OCI-LY1 (cell line): ENCODE results near the gene ZC2HC1C.

ENCODE experiments used
- H2AFZ ChIP-seq: fragments of 200-600 bp; sonication (generic), shearing (Covaris generic); 2 replicates; pipeline ENCODE4 v1.6.0; 2014; ENCODE audit warnings: antibody characterized with exemption, mild to moderate bottlenecking, low read length
- H3F3A ChIP-seq: fragments of 200-600 bp; sonication (generic), shearing (Covaris generic); 2 replicates; pipeline ENCODE4 v1.6.0; 2014; ENCODE audit warnings: mild to moderate bottlenecking, antibody characterized with exemption, low read length, moderate library complexity; ENCODE audit not compliant: insufficient read depth
- H3K27ac ChIP-seq: fragments of 200-600 bp; sonication (generic); 2 replicates; pipeline ENCODE4 v1.5.1; 2014; ENCODE audit warnings: low read length, mixed run types, mild to moderate bottlenecking, low read depth; ENCODE audit not compliant: poor library complexity, severe bottlenecking
- H3K27me3 ChIP-seq: fragments of 200-600 bp; sonication (generic); 2 replicates; pipeline ENCODE4 v1.6.0; 2014; ENCODE audit warnings: antibody characterized with exemption, mild to moderate bottlenecking, low read length, moderate library complexity; ENCODE audit not compliant: insufficient read depth
- H3K36me3 ChIP-seq: fragments of 200-600 bp; sonication (generic); 2 replicates; pipeline ENCODE4 v1.6.1; 2014; ENCODE audit warnings: mild to moderate bottlenecking, antibody characterized with exemption, low read length, moderate library complexity, mixed read lengths; ENCODE audit not compliant: insufficient read depth
- H3K4me1 ChIP-seq: fragments of 200-600 bp; sonication (generic); 2 replicates; pipeline ENCODE4 v1.5.1; 2014; ENCODE audit warnings: mild to moderate bottlenecking, low read length, moderate library complexity; ENCODE audit not compliant: insufficient read depth, severe bottlenecking
- H3K4me2 ChIP-seq: fragments of 200-600 bp; sonication (generic), shearing (Covaris generic); 2 replicates; pipeline ENCODE4 v1.6.1; 2014; ENCODE audit warnings: low read length
- H3K4me3 ChIP-seq: fragments of 200-600 bp; sonication (generic); 2 replicates; pipeline ENCODE4 v1.5.1; 2014; ENCODE audit warnings: low read length, low read depth, mild to moderate bottlenecking, mixed read lengths; ENCODE audit not compliant: poor library complexity, severe bottlenecking
- H3K79me2 ChIP-seq: fragments of 200-600 bp; shearing (Covaris generic); 2 replicates; pipeline ENCODE4 v1.6.1; 2016; ENCODE audit warnings: mixed run types, low read length, mixed read lengths; ENCODE audit not compliant: insufficient read depth
- H3K9ac ChIP-seq: fragments of 200-600 bp; sonication (generic), shearing (Covaris generic); 2 replicates; pipeline ENCODE4 v1.6.1; 2014; ENCODE audit warnings: mild to moderate bottlenecking, low read length, mixed read lengths
- H3K9me2 ChIP-seq: fragments of 200-600 bp; sonication (generic), shearing (Covaris generic); 2 replicates; pipeline ENCODE4 v1.6.1; 2014; ENCODE audit warnings: low read depth, mild to moderate bottlenecking, low read length, mixed read lengths
- H3K9me3 ChIP-seq: fragments of 200-600 bp; shearing (Covaris generic); 2 replicates; pipeline ENCODE4 v1.6.1; 2014; ENCODE audit warnings: low read length, mixed read lengths
- H4K20me1 ChIP-seq: fragments of 200-600 bp; sonication (generic), shearing (Covaris generic); 2 replicates; pipeline ENCODE4 v1.6.0; 2016; ENCODE audit warnings: mild to moderate bottlenecking, low read length; ENCODE audit not compliant: insufficient read depth
- CTCF ChIP-seq: fragments of 200-600 bp; sonication (generic), shearing (Covaris generic); IDR thresholded peaks from 2 replicates; pipeline ENCODE4 v1.5.1; 2017; ENCODE audit warnings: mild to moderate bottlenecking, antibody characterized with exemption, low read length, moderate library complexity, mixed read lengths
- EZH2 ChIP-seq: fragments of 200-600 bp; sonication (generic), shearing (Covaris generic); IDR thresholded peaks from 2 replicates; pipeline ENCODE4 v1.8.0; 2017; ENCODE audit warnings: borderline replicate concordance, mixed run types, mild to moderate bottlenecking, antibody characterized with exemption, low read length, moderate library complexity, mixed read lengths

The ZC2HC1C gene

GRCh38 chr14:75109877-75110276 is 40.4 kb downstream of the ZC2HC1C start:
- no peaks in the 10 kb centered on the region for H3K27me3 ChIP-seq
- no peak overlapping the region for H3K4me3 ChIP-seq
- H3K27ac ChIP-seq, result no peak overlapping the region
- H3K9me2 ChIP-seq, result no peaks in the 10 kb centered on the region
- H3F3A ChIP-seq, result no peaks in the 10 kb centered on the region
- no peak overlapping the region for H3K9ac ChIP-seq
- no peak overlapping the region for H3K4me2 ChIP-seq
- no peak overlapping the region for H2AFZ ChIP-seq
- TF ChIP-seq EZH2 (no peak), CTCF (no peak)
- H3K4me1 ChIP-seq, result no peaks in the 10 kb centered on the region
- H3K79me2 ChIP-seq, result no peaks in the 10 kb centered on the region
- no peaks in the 10 kb centered on the region for H3K9me3 ChIP-seq
- H4K20me1 ChIP-seq, result no peaks in the 10 kb centered on the region
- peaks cover 94% of the 10 kb centered on the region for H3K36me3 ChIP-seq

- no peaks in the 10 kb centered on the region for H3F3A ChIP-seq
- H3K9me3 ChIP-seq, result no peaks in the 10 kb centered on the region
- TF ChIP-seq CTCF (no peak), EZH2 (no peak)
- no peak overlapping the region for H3K4me3 ChIP-seq
- no peaks in the 10 kb centered on the region for H3K9me2 ChIP-seq
- no peak overlapping the region for H3K27ac ChIP-seq
- no peaks in the 10 kb centered on the region for H3K4me1 ChIP-seq
- H4K20me1 ChIP-seq, result no peaks in the 10 kb centered on the region
- no peak overlapping the region for H3K4me2 ChIP-seq
- peaks cover 96% of the 10 kb centered on the region for H3K36me3 ChIP-seq
- no peaks in the 10 kb centered on the region for H3K79me2 ChIP-seq
- no peaks in the 10 kb centered on the region for H3K27me3 ChIP-seq
- H3K9ac ChIP-seq, result no peak overlapping the region
- H2AFZ ChIP-seq, result no peak overlapping the region
Observed at GRCh38 chr14:75113932-75114539, 44.6 kb downstream of the ZC2HC1C start.

- Histone ChIP-seq H3K27me3 (no peaks in the 10 kb centered on the region), H3K9me2 (no peaks in the 10 kb centered on the region), H3K9me3 (no peaks in the 10 kb centered on the region), H3F3A (no peaks in the 10 kb centered on the region), H3K9ac (no peak overlapping the region), H3K27ac (no peak overlapping the region), H3K79me2 (no peaks in the 10 kb centered on the region), H4K20me1 (no peaks in the 10 kb centered on the region), H3K4me3 (no peak overlapping the region), H3K36me3 (peaks cover 73% of the 10 kb centered on the region), H3K4me2 (no peak overlapping the region), H3K4me1 (peaks cover 2% of the 10 kb centered on the region), H2AFZ (no peak overlapping the region)
- TF ChIP-seq CTCF (no peak), EZH2 (no peak)
Observed at GRCh38 chr14:75119056-75119455, 49.6 kb downstream of the ZC2HC1C start.
